Right forelimb (tissue), 1 donor: Measurements from ENCODE around the gene SELPLG.
"Not testable (repeated sequence)": the region's sequence is repeated elsewhere in the genome, so short reads cannot be mapped to it uniquely, and the experiment has no call there.

ENCODE experiments used
- DNase-seq: peaks from one replicate; pipeline ENCODE4 v3.0.0-alpha.2; 2018

SELPLG gene

DNA sequence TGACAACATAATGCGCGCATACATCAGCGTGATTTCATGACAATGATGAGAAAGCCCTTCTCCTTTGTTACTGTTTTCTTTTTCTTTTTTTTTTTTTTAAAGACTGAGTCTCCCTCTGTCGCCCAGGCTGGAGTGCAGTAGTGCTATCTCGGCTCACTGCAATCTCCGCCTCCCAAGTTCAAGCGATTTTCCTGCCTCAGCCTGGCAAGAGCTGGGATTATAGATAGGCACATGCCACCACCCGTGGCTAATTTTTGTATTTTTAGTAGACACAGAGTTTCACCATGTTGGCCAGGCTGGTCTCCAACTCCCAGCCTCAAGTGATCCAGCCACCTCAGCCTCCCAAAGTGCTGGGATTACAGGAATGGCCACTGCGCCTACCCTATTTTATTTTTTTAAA, 20.9 kb upstream of the SELPLG start:
- DNase-seq: not testable (repeated sequence)

DNA sequence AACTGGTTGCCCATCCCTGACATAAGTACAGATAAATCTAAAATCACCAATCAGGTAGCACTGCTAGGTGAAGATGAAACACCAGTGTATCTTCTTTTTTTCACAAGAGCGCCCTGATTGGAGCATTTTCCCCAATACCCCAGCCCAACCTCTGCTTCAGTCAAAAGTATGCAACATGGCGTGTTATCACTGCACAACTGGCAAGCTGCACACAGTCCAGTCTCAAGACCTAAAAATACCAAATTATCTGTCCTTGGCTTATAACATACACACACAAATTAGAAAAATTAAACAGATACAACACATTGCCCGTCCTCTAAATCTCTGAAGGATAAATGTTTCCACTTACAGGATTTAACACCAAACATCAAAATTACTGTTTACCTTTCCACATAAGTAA, 20.2 kb upstream of the SELPLG start:
- DNase-seq: no peak

DNA sequence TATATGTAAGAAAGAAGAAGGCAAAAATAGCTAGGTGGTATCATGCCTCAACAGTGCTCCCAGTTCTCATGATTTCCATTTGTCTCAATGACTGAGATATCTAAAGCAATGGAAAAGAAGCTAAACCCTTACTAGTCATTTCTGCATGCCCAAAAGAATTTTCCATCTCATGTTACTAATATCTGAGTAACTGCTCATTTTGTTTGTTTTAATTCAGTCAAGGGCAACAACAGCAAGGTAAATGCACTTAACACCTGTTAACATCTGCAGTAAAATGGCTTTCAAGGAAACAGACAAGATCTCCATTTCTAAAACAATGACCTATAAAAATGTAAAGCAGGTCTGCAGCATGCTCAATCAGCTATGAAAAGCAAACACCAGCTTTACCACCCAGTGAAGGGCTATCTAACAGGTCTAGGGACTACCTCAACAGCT, 19.4 kb upstream of the SELPLG start:
- no peak for DNase-seq

DNA sequence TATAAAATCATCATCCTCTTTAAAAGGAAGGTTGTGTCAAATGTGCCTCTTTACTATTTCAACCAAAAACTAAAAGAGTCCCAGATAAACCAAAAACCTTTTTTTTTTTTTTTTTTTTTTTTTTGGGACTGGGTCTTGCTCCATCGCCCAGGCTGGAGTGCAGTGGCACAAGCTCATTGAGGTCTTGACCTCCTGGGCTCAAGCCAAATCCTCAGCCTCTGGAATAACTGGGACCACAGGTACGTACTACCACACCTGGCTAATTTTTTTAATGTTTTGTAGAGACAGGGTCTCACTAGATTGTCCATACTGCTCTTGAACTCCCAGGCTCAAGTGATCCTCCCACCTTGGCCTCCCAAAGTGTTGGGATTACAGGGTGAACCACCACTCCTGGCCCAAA, 16.4 kb upstream of the SELPLG start:
- DNase-seq: no peak

DNA sequence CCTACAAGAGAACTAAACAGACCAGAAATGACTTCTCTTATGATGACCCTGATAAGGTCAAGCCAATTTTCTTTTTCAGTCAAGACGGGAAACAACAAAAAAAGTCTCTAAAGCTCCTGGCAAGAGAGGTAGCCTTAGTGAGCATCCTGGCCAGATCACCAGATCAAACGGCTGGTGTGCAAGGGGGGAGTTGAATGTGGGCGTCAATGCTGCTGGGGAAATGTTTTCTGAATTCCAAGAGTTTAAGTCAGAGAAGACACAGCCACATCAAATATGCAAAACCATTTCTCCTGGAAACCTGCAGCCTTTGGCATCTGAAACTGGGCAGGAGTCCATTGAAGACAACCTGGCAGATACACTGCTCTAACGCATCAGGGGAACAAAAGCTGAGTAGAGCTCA, 16.0 kb upstream of the SELPLG start:
- no peak for DNase-seq

DNA sequence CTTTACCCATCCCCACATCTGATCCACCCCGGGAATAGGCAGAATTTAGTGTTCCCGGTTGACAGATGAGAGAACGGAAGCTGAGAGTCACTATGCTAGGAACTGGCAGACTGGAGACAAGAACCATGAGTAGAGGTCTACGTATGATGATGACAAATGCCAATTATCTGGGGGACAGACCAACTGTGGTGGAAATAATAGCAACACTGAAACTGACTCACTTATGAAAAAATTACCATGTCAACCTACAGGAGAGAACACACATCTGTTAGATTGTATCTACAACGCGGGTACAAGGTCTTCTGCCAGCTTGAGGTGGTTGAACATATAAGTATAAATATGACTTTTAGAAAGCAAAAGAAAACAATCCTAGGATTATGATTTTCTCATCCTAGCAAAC, 15.4 kb upstream of the SELPLG start:
- DNase-seq: no peak

DNA sequence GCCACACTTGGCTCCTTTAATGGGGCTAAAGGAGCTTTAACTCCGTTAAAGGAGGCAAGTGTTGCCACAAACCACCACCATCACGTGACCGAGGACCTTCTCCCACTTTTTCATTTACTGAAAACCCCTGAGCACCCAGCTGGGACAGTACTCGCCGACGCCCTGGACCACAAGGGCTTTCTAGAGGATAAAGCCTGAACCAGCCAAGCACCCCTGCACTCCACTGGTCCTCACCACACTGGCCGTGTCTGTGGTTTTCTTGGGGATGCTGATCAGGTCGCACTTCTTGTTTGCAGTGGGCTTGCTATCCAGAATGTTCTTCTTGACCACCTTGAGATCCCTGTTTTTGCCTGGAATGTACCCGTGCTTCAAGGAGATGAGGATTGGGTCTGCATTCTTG, 14.7 kb upstream of the SELPLG start:
- DNase-seq: no peak

DNA sequence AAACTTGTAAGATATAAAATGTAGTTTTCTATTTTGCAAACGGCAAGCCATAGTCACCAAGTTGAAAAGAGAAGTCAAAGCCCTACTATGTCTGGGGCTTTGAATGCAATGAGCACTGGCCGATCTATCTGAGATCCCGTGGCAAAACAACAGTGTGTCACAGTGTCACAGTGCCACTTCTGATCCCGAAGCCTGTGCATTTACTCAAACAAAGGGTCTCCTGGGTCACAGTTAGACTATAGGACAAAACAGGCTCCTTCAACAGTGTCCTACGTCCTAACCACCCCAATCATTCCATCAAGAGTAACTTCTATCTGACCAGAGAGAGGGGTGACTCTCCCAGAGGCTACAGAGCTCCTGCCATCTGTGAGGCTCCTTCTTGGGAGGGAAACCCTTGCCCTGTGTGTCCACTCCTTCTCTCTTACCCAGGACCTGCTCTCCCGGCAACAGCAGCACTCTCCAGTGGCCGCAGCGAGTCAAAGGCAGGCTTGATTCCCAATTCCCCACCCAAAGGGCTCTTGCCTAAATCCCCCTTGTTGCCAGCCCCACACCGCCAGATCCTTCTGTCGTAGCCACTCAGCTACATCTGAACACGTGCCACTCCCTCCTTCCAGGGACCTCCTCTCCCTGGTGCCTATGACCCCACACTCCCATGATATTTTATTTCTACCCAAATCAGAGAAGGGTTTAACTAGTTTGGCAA, 14.0 kb upstream of the SELPLG start:
- DNase-seq: no peak

DNA sequence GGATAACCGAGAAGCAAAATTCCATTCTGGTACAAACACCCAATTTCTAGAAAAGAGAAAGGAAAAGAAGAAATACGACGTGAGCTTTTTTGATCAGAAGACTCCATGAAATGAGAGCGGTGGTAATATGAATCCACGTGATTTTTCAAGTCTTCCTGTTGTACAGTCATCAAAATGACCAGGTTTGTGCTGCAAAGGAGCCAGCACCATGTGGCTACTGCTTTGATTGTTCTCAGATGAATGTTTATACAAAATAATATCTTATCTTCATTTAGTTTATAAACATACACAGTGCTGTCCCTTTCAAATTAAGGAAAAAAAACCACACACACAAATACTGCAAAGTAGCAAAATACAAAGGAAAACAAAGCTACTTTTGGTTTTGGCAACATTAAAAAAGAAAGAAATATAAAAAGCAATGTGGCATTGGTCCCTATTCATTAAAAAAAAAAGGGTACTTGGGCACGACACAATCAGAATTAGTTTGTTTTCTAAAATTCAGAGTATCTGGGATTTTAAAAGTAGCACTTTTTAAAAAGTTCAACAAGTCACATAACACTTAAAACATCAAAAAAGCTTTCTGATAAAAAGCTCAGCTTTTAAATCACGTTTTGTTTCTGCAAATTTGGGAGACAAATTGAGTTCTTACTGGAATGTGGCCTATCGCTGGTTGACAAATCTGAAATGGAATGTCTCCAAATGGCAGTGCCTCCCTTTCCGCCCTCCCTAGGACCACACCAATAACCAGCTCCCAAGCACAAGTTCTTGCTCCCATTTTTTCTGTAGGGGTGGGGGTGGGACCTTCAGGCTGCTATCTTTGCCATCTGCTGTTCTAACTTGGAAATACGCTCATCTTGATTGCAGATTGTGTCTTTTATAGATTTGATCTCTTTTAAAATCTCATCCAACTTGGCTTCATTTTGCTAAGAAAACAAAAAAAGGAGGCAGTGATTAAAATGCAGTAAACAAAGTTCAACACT, 13.2 kb upstream of the SELPLG start:
- no peak for DNase-seq

DNA sequence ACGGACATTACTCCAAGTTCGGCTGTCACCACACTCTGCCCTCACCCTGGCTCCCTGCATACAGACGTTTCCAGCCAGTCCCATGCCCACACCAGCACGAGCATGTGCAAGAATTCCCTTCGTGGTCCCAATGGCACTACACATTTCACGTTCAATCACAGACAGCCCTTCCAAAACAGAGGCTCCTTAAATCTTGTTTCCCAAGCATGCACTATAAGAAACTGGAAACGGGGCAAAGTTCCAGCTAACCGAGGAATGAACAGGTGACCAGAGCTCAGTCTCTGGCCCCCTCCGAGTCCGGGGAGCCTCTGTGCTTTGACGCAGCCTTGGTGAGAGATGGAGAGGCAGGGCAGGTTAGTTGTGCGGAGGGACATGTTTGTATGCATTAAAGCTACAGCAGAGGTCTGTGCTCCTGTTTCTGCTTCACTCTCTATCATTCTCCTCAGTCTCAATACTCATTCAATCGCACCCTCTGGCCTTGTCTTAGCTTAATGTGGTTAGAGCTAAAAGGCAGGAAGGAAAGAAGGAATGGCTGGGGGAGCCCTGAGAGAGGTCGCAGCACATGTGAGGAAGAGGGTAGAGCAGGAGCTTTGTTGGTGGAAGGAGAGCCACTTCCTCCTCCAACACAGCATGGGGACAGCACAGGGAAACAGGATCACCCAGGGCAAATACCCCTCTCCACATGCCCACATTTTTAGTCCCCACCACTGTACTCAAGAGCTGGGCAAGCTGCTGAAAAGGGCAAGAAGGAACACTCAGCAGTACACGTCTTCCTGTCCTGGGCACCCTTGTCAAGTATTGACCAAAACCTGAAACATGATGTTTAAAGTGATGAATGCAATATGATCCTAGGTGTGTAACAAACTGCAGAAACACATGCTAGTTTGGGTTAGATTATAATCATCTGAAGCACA, 12.2 kb upstream of the SELPLG start:
- DNase-seq: no peak

DNA sequence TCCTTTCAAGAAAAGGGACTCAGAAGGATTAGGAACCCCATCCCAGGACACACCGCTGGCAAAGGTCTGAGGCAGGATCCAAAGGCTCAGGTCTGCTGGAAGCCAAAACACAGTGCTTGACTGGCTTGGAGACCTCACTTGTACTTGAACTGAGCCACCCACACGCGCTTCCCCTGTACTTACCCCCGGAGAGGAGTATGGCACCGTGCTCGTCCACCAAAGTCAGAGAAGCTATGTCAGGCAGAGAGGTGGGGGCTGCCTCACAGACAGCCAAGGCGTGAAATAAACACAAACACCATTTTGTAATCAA, 11.1 kb upstream of the SELPLG start:
- no peak for DNase-seq

DNA sequence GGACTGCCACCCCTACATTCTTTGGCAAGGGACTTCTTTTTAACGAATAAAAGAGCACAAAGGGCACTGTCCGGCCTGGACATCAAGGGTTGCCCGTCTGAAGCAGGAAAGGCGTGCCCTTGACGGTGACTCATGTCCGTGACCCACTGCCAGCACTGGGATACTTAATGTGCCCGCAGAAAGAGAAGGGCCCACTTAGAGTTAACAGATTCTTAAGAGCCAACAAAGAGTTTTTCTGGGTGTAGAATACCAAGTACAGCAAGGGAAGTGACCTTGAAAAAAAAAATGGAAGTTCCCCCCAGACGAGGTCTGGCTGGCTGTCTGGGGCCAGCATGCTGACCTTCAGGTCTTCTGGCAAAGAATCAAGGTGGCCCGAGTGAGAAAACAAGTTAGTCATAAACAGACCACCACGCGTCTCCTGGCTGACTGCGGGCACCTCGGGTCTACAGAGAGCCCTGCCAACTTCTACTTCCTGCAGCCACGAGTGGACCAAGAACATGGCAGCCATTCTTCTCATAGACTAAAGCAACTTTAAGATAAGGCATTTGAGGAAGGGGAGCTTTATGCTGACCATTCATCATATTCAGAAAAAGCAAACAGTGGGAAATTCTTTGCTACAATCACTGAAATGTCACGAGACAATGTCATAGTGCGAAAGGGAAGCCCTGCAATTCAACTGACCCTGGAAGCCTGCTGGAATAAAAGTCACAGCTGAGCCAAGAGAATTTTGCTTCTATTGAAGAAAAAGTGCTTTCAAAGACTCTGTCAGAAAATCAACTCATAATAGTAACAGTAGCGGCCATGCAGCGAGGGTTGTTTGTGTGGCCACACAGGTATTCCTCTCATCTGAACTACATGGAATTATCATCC, 10.5 kb upstream of the SELPLG start:
- no peak for DNase-seq

DNA sequence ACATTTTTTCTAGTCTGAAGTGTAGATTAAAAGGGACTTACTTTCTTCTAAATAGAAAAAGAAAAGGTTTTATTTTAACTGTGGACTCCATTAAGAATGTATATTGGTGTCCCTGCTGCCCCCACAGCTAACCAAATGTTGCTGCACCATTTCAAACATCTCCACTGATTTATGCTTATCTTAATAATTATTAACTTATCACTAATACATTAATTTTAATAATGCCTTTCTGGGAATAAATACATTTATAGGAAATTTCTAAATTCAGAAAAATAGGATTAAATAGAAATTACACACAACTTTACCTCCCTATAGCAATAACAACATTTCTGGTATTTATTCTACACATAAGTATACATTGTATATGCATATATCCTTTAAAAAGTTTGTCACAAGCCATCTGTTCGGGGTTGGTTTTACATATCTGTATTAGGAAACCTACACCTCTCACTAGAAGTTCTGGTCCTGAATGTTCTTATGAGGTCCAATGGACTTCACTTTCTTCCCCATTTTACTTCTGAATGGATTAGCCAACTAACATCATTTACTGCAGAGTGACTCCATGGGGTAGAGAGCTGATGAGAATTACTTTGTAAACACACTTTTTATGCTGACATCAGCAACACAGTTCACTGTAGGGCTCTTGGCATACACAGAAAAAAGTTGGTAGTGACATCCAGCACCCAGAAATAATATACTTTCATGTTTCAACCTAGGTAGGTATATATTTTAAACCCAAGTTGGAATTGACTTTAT, 9.4 kb upstream of the SELPLG start:
- peak; percentile 11 for DNase-seq

DNA sequence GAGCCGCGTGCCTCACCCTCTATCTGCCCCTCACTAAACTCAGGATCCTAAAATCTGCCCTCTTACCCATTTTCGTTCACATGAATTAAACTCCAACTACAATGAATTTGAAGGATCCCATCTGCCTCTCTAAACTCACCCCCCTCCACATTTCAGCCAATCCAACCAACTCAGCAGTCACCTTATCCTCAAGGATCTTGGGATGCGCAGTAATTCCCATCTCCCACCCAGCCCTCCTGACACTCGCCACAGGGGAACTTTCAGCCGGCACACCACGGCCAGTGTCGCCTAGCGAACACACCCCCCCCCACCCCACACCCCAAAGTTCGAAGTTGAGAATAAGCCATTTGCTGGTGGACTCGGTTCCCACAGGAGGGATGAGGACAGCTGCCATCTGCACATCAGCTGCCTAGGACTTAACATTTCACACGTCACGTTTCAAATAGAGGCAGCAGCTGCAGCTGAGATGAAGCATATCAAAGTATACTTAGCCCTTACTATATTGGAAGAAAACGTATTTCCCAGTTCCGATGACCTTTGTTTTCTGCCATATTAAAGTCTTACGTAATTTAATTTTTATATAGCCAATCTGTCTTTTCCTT, 8.7 kb upstream of the SELPLG start:
- peak; percentile 65 for DNase-seq

DNA sequence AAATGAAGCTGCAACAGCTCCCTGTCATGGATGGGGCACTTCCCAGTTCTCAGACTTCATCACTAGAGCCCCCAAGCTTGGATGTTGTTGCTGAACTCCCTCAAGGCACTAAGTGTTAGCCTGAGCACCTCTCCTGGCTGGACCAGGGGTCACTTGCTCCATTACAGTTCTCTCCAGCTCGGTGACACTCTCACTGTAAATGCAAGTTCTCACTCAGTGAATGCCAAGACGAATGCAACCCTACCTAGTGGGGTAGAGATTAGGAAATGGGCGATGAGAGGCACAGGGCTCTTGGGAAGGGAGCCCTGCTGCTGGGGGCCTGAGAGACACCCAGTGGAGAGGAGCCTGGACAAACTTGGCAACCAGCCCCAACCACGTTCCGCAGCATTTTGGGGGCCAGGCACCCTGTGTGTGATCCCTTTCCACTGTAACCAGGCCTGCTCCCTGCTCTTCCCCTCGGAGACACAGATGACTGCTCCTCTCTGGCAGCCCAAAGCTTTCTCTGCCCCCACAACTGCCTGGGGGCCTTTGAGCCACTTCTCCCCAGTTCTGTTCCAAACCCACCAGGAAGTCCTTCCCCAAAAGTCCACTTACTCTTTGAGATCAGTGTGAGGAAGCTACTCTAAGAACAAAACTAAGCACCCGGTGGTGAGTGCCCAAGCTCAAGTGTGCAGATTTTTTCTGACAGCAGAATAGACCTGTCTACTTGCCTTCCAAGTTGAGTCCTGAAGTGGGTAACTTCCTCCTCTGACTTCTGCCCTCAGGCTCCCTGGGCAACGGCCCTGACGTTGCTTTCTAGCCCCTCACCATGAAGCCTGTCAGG, 8.0 kb upstream of the SELPLG start:
- DNase-seq: peak; percentile 42

DNA sequence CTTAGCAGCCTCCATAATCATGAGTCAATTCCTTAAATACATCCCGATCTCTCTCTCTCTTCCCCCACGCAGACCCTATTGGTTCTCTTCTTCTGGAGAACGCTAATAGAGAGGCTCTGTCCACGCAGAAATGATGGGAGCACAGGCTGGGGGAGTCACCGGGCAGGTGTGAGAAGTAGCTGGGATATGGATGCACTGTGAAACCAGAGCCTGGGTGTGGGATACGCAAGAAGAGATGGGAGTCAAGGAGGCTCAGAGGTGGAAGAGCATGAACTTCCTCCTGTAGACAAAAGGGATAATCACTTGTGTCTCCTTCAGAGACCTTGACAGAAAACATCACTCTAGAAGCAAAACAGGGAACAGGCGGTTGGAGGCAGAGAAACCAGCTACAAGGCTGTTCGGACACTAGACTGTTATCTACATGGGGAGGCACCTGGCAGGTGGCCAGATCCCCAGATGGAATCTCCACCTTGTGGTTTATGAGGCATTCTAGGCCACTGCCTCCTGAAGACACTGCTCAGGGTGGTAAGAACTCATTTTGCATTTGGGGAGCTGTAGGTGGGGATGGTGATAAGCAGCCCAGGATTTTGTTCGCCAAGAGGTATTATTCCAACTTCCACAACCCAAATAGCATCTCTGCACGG, 7.2 kb upstream of the SELPLG start:
- peak; percentile 42 for DNase-seq

DNA sequence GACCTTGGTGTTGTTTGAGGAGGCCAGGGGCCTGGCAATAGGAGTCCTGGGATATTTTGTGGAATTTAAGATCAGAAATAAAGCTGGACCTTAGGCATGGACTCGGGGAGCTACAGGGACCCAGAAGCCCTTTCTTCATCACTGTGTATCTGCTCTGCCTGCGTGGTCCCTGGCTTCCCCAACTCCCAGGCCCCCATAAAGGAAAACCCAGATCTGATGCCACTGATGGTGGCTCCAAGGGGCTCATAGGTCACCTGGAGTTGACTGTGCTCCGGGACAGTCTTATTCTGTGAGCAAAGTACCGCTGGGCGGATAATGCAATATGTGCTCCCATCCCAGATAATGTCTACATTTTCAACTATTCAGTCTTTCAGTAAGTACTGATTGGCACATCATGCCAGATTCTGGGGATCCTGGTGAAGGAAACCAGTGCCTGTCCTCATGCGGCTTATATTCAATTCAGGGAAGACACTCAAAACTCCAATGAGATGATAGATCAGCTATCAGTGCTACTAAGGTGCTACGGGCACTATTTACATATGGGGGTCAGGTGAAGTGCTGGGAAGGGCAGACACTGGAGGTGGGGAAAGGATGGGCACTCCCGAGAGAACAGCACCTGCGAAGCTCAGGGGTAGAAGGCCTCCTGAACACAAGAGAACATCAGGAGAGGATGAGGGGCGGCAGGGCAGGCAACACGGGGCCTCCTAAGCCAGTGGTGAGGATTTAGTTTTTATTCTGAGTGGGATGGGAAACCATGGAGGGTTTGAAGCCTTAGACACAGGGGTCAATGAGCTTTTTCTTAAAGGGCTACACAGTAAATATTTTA, 5.5 kb upstream of the SELPLG start:
- peak; percentile 39 for DNase-seq

DNA sequence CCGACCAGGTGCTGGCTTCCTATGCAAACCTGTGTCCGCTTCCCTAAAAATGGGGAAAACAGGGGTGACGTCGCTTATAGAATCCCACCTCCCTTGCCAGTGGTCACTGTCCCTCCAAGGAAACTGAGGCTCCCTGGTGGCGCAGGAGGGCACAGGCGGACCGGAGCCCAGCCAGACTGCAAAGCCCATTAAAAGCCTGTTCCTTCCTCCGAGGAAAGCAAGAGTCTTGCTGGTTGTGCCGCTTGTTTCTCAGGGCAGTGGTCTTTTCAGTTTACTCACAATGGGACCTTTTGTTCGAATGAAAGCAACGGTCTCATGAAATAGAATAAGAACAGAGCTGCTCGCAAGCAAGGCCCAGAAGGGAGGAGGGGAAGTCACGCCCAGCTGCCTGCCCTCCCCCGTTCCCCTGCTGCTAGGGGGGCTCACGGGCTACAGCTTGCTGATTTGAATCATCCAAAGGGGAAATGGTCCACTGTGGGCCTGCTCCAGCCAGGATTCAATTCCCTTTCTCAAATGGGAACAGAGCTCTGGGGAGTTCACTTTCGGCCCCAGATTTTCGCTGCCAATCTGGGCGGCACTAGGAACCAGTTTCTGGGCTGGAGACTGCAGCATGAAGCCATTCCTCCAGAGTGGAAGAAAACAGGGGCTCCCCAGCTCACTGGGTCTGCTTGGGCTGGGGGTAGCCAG, 4.6 kb upstream of the SELPLG start:
- DNase-seq: peak; percentile 59
